Bronchial epithelial cell (primary cell): ENCODE measurements around the gene PDXK. TPM values are rescaled to one million over a fixed set of nuclear protein-coding genes. Genes with fewer than 3 reads are reported as not detected.
A peak's percentile ranks its signal among the peaks of the same experiment; 100 is the strongest.

Experiments used
- DNase-seq: peaks from one replicate; pipeline ENCODE4 v3.0.0-alpha.2; 2010; ENCODE audit warnings: low read depth
- FAIRE-seq: peaks from 2 replicates; lab custom pipeline; 2011; peaks lifted over from hg19 to GRCh38; lab: Jason Lieb, UNC
- H3K27me3 ChIP-seq: 2 replicates; pipeline ENCODE4 v1.5.1; 2011; ENCODE audit warnings: low read length; ENCODE audit not compliant: control insufficient read depth, insufficient read depth
- H3K36me3 ChIP-seq: 2 replicates; pipeline ENCODE4 v1.5.1; 2011; ENCODE audit warnings: low read length; ENCODE audit not compliant: control insufficient read depth, insufficient read depth
- H3K4me3 ChIP-seq: 2 replicates; pipeline ENCODE4 v1.5.1; 2011; ENCODE audit warnings: mild to moderate bottlenecking, low read depth, low read length, control low read depth
- CTCF ChIP-seq: IDR thresholded peaks from 2 replicates; pipeline ENCODE4 v1.5.1; 2011; ENCODE audit warnings: mild to moderate bottlenecking, moderate library complexity, low read length, control low read depth, inconsistent platforms; ENCODE audit not compliant: insufficient read depth, severe bottlenecking
- total RNA-seq: library from RNA; depleted of rRNA; stranded (reverse); fragments of >200 nt; gene quantifications from 2 replicates; pipeline ENCODE4 v1.2.1, GENCODE V29; 2014

PDXK gene
- total RNA-seq, 1 donor from 2014 or later = 591 TPM

GRCh38 chr21:43735236-43736091 is 16.5 kb downstream of the PDXK start:
- no peak for FAIRE-seq
- no peak for DNase-seq
- H3K27me3 ChIP-seq = no peaks in the 10 kb centered on the region
- H3K4me3 ChIP-seq = no peak overlapping the region
- TF ChIP-seq CTCF = no peak
- H3K36me3 ChIP-seq = peaks cover 32% of the 10 kb centered on the region

GRCh38 chr21:43736224-43736883 is 17.4 kb downstream of the PDXK start:
- Histone ChIP-seq H3K36me3 (peaks cover 29% of the 10 kb centered on the region), H3K27me3 (no peaks in the 10 kb centered on the region), H3K4me3 (no peak overlapping the region)
- DNase-seq (no peak), FAIRE-seq (no peak)
- no peak for TF ChIP-seq CTCF

DNA sequence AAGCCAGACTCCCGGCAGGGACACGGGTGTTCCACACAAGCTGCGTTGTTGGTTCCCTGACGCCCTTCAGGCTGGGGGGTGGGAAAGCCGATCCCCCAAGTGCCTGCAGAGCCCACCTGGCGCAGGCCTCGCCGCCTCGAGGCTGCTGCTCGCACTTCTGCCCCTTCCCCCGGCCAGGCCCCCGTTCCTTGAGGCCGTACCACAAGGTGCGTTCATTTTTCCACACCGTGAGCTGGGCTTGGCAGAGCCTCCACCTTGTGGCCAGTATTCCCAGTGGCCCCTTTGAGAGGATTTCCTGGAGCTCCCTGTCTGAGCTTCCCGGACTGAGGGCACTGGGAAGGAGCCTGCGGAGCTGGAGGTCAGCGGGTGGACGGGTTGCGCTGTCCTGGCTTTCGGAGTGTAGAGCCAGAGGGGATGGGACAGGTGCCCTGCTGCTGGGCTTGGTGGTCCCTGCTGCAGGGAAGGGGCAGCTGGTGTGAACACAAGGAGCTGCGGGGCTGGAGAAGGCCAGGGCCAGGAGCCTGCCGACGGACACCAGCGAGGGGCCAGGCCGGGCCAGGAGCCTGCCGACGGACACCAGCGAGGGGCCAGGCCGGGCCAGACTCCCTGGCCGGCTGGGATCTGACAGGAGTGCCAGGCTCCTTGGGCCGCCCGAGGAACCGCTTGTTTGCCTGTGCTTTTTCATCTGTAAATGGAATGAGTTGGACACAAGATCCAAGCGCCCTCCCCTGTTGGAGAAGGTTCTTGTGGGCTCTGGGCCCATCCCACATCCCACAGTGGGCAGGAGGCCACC is 18.4 kb downstream of the PDXK start:
- Histone ChIP-seq H3K27me3 (no peaks in the 10 kb centered on the region), H3K36me3 (peaks cover 28% of the 10 kb centered on the region), H3K4me3 (no peak overlapping the region)
- FAIRE-seq (no peak), DNase-seq (no peak)
- no peak for TF ChIP-seq CTCF

- H3K4me3 ChIP-seq = no peak overlapping the region
- FAIRE-seq = no peak
- no peak for TF ChIP-seq CTCF
- H3K36me3 ChIP-seq = peaks cover 33% of the 10 kb centered on the region
- no peak for DNase-seq
- H3K27me3 ChIP-seq = no peaks in the 10 kb centered on the region
These were observed 20.9 kb downstream of the PDXK start for GRCh38 chr21:43739621-43740435.

- no peak for TF ChIP-seq CTCF
- Histone ChIP-seq H3K36me3 (peaks cover 27% of the 10 kb centered on the region), H3K27me3 (no peaks in the 10 kb centered on the region), H3K4me3 (no peak overlapping the region)
- FAIRE-seq (no peak), DNase-seq (peak; percentile 79)
These were observed 21.7 kb downstream of the PDXK start for GRCh38 chr21:43740497-43741156.
